RWPE1 (cell line): Measurements from ENCODE around the gene DNASE1L2.

ENCODE experiments used
- CTCF ChIA-PET: fragments of 350-600 bp; sonication (Branson Sonifier 250); formaldehyde crosslinking; extraction: SDS; loops from one replicate; lab custom pipeline; 2021; lab: Yijun Ruan, JAX
- POLR2A ChIA-PET: fragments of 400-600 bp; formaldehyde crosslinking; extraction: SDS; loops from one replicate; lab custom pipeline; 2020; ENCODE audit warnings: antibody characterized with exemption; ENCODE audit not compliant: low non-redundant PET; lab: Yijun Ruan, JAX
- DNase-seq: peaks from one replicate; pipeline ENCODE4 v3.0.0; 2012; ENCODE audit warnings: low spot score
- H3K27ac ChIP-seq: fragments of 450-650 bp; 2 replicates; pipeline ENCODE4 v1.5.1; 2017
- CTCF ChIP-seq: fragments of 450-650 bp; conservative IDR thresholded peaks from 2 replicates; pipeline ENCODE4 v1.5.1; 2017; ENCODE audit warnings: low read depth, mild to moderate bottlenecking

DNASE1L2 gene

GRCh38 chr16:2276368-2277195 is 40.3 kb downstream of the DNASE1L2 start:
- POLR2A ChIA-PET = no interaction called here
- DNase-seq = no peak
- CTCF ChIA-PET = no interaction called here
- no peak for TF ChIP-seq CTCF
- H3K27ac ChIP-seq = no peak overlapping the region

- ChIA-PET CTCF (interaction anchor here (0.7 kb wide), 2 partner anchors 69 to 695 kb away, joined by 3 read pairs; no protein-coding TSS in a partner anchor), POLR2A (no interaction called here)
- no peak for DNase-seq
- no peak overlapping the region for H3K27ac ChIP-seq
- TF ChIP-seq CTCF = no peak
Observed at GRCh38 chr16:2277466-2278271, 41.4 kb downstream of the DNASE1L2 start.

- H3K27ac ChIP-seq = no peak overlapping the region
- DNase-seq = no peak
- TF ChIP-seq CTCF = no peak
- ChIA-PET CTCF (interaction anchor here (0.6 to 0.7 kb wide), 4 partner anchors 9 to 696 kb away, joined by 3 to 4 read pairs (median 3); no protein-coding TSS in a partner anchor), POLR2A (no interaction called here)
Observed at GRCh38 chr16:2278272-2278608, 42.0 kb downstream of the DNASE1L2 start.

- POLR2A ChIA-PET = interaction anchor here (0.6 kb wide), 1 partner anchor 36 kb away, joined by 6 read pairs; no protein-coding TSS in a partner anchor
- no peak for DNase-seq
- no peak overlapping the region for H3K27ac ChIP-seq
- CTCF ChIA-PET = interaction anchor here (0.6 to 0.7 kb wide), 5 partner anchors 10 to 814 kb away, joined by 3 to 4 read pairs (median 4); no protein-coding TSS in a partner anchor
- no peak for TF ChIP-seq CTCF
Observed at GRCh38 chr16:2278956-2279800, 42.9 kb downstream of the DNASE1L2 start.

- no peak overlapping the region for H3K27ac ChIP-seq
- TF ChIP-seq CTCF = no peak
- CTCF ChIA-PET = no interaction called here
- no peak for DNase-seq
- POLR2A ChIA-PET = no interaction called here
Observed at GRCh38 chr16:2280461-2280860, 44.2 kb downstream of the DNASE1L2 start.
